ENCODE results near the gene MCM7. TPM values are rescaled to one million over a fixed set of nuclear protein-coding genes. Genes with fewer than 3 reads are reported as not detected.

Gene MCM7
- total RNA-seq, 1 donor from 2014 or later = 206 TPM

DNA sequence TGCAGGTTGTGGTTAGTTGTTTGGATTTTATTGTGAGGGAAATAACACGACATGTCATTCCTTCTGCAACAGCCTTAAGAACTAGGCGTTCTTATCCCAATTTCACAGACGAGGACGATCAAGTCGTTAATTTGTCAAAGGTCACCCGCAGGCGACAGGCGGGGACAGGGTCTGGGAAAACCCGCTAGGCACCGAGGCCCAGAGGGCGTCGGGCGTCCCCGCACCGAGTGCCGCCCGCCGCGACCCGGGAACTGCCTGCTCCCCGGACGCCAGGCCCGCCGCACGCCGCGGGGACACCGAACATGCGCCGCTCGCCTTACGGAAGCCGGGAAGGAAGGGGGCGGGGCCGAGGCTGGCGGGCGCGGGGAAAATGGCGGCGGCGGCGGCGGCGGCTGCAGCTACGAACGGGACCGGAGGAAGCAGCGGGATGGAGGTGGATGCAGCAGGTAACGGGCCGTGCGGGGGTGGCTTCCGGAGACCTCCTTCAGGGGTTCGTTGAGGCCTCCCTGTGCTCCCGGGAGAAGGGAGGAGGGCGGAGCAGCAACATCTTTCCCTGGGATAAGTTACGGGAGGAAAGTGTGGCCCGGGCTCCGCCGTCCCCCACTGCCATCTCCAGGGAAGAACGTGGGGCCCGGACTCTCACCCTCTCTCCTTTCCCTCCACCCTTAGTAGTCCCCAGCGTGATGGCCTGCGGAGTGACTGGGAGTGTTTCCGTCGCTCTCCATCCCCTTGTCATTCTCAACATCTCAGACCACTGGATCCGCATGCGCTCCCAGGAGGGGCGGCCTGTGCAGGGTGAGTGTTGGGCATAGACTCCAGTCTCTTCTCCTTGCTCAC, 12.4 kb downstream of the MCM7 start, which contains the start of gene COPS6:
Gene COPS6 (plus strand): TSS at position 349 of the 837 bp plus-strand sequence. CDS start 22 bp downstream, at position 371.
- Histone ChIP-seq H3K27me3 (no peaks in the 10 kb centered on the region), H4K20me1 (ENCODE audit: low read depth) (peaks cover 13% of the 10 kb centered on the region), H3K4me2 (peak within 1 kb of the TSS; percentile 81), H2AFZ (replicated peaks) (peak within 1 kb of the TSS; percentile 88), H3K79me2 (ENCODE audit: low read depth) (peaks cover 14% of the 10 kb centered on the region), H3K27ac (peak within 1 kb of the TSS; percentile 28), H3F3A (ENCODE audit: low read depth) (peaks cover 61% of the 10 kb centered on the region), H3K4me3 (peak within 1 kb of the TSS; percentile 71), H3K4me1 (peaks cover 3% of the 10 kb centered on the region), H3K9ac (peak within 1 kb of the TSS; percentile 90), H3K36me3 (no peaks in the 10 kb centered on the region), H3K9me3 (ENCODE audit: low read depth) (no peaks in the 10 kb centered on the region)
- TF ChIP-seq, protein P1, sequence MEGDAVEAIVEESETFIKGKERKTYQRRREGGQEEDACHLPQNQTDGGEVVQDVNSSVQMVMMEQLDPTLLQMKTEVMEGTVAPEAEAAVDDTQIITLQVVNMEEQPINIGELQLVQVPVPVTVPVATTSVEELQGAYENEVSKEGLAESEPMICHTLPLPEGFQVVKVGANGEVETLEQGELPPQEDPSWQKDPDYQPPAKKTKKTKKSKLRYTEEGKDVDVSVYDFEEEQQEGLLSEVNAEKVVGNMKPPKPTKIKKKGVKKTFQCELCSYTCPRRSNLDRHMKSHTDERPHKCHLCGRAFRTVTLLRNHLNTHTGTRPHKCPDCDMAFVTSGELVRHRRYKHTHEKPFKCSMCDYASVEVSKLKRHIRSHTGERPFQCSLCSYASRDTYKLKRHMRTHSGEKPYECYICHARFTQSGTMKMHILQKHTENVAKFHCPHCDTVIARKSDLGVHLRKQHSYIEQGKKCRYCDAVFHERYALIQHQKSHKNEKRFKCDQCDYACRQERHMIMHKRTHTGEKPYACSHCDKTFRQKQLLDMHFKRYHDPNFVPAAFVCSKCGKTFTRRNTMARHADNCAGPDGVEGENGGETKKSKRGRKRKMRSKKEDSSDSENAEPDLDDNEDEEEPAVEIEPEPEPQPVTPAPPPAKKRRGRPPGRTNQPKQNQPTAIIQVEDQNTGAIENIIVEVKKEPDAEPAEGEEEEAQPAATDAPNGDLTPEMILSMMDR (IDR thresholded peaks at IDR 0.05) = no peak
- no peak for TF ChIP-seq EZH2phosphoT487 (IDR thresholded peaks at IDR 0.05)
- TF ChIP-seq EZH2 (IDR thresholded peaks at IDR 0.05) = no peak
- peaks cover 23% of the 10 kb centered on the region for H3K4me1 Mint-ChIP-seq
- H3K36me3 Mint-ChIP-seq = peaks cover 24% of the 10 kb centered on the region
- peak within 1 kb of the TSS; percentile 88 for H3K27ac Mint-ChIP-seq
- peak within 1 kb of the TSS; percentile 96 for H3K4me3 Mint-ChIP-seq
- peaks cover 7% of the 10 kb centered on the region for H3K27me3 Mint-ChIP-seq (ENCODE audit: insufficient read depth, low read depth)
- H3K9me3 Mint-ChIP-seq = no peaks in the 10 kb centered on the region
- DNase-seq (ENCODE audit: low spot score) = peak; percentile 91

DNA sequence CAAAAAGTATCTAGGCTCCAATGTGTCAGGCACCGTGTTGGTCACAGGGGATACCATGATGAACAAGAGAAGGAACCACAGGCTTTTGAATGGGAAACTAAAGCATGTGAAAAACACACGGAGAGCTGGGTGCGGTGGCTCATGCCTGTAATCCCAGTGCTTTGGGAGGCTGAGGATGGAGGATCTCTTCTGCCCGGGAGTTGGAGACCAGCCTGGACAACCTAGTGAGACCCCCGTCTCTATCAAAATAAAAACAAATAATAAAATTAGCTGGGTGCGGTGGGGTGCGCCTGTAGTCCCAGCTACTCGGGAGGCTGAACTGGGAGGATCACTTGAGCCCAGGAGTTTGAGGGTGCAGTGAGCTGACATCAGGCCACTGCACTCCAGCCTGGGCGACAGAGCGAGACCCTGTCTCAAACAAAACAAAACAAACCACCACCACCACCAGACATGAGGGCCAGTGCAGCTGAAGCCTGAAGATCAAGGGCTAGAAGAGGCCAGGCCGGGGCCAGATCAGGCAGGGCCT, 13.0 kb downstream of the MCM7 start:
- Histone ChIP-seq H3K79me2 (ENCODE audit: low read depth) (peaks cover 14% of the 10 kb centered on the region), H3K9me3 (ENCODE audit: low read depth) (no peaks in the 10 kb centered on the region), H3K4me1 (peaks cover 3% of the 10 kb centered on the region), H3K4me3 (peak overlapping the region; percentile 71), H3K27ac (no peak overlapping the region), H3K4me2 (peak overlapping the region; percentile 81), H3K9ac (no peak overlapping the region), H4K20me1 (ENCODE audit: low read depth) (peaks cover 6% of the 10 kb centered on the region), H3K36me3 (no peaks in the 10 kb centered on the region), H3F3A (ENCODE audit: low read depth) (peaks cover 59% of the 10 kb centered on the region), H2AFZ (replicated peaks) (peak overlapping the region; percentile 88), H3K27me3 (no peaks in the 10 kb centered on the region)
- peaks cover 21% of the 10 kb centered on the region for H3K36me3 Mint-ChIP-seq
- peaks cover 23% of the 10 kb centered on the region for H3K4me1 Mint-ChIP-seq
- no peak for TF ChIP-seq EZH2 (IDR thresholded peaks at IDR 0.05)
- TF ChIP-seq, protein P1 (IDR thresholded peaks at IDR 0.05) = no peak
- TF ChIP-seq EZH2phosphoT487 (IDR thresholded peaks at IDR 0.05) = no peak
- H3K27me3 Mint-ChIP-seq (ENCODE audit: insufficient read depth, low read depth) = peaks cover 7% of the 10 kb centered on the region
- peak overlapping the region; percentile 96 for H3K4me3 Mint-ChIP-seq
- no peak for DNase-seq (ENCODE audit: low spot score)
- H3K27ac Mint-ChIP-seq = peak overlapping the region; percentile 87
- H3K9me3 Mint-ChIP-seq = no peaks in the 10 kb centered on the region

DNA sequence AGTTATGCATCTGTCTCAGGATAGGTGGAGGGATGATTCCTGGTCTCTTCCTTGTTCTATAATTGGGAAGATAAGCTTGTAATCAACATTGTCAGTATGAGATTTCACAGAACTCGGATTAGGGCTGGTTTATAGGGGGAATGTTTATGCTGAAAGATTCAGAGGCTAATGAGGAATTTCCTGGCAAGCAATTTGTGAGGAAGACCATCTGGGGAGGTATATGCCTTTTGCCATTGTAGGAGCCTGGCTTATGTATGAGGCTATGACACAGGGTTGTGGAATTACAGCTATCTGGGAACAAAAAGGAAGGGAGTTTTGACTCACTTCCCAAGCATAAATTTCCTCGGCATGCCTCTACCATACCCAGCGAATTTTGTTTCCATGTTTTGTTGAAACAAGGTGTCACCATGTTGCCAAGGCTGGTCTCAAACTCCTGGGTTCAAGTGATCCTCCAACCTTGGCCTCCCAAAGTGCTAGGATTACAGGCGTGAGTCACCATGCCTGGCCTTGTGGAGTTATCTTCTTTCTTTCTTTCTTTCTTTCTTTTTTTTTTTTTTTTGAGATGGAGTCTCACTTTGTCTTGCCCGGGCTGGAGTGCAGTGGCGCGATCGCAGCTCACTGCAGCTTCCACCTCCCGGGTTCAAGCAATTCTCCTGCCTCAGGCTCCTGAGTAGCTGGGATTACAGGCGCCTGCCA, 14.0 kb downstream of the MCM7 start:
- no peaks in the 10 kb centered on the region for H3K9me3 Mint-ChIP-seq
- H3K4me1 Mint-ChIP-seq = peaks cover 26% of the 10 kb centered on the region
- Histone ChIP-seq H3K9ac (no peak overlapping the region), H3K9me3 (ENCODE audit: low read depth) (no peaks in the 10 kb centered on the region), H3K4me3 (no peak overlapping the region), H3K4me1 (peaks cover 3% of the 10 kb centered on the region), H3F3A (ENCODE audit: low read depth) (peaks cover 57% of the 10 kb centered on the region), H4K20me1 (ENCODE audit: low read depth) (no peaks in the 10 kb centered on the region), H3K4me2 (no peak overlapping the region), H2AFZ (replicated peaks) (no peak overlapping the region), H3K79me2 (ENCODE audit: low read depth) (peaks cover 14% of the 10 kb centered on the region), H3K27me3 (no peaks in the 10 kb centered on the region), H3K27ac (no peak overlapping the region), H3K36me3 (no peaks in the 10 kb centered on the region)
- peak overlapping the region; percentile 57 for H3K27ac Mint-ChIP-seq
- no peak for TF ChIP-seq EZH2 (IDR thresholded peaks at IDR 0.05)
- TF ChIP-seq, protein P1 (IDR thresholded peaks at IDR 0.05) = no peak
- TF ChIP-seq EZH2phosphoT487 (IDR thresholded peaks at IDR 0.05) = no peak
- H3K27me3 Mint-ChIP-seq (ENCODE audit: insufficient read depth, low read depth) = peaks cover 3% of the 10 kb centered on the region
- H3K36me3 Mint-ChIP-seq = peaks cover 13% of the 10 kb centered on the region
- DNase-seq (ENCODE audit: low spot score) = no peak
- peak overlapping the region; percentile 51 for H3K4me3 Mint-ChIP-seq

Data from neural progenitor cell (in vitro differentiated cells).